SU-DHL-6 (cell line): ENCODE results near the gene NUP210L.

Experiments
- H2AFZ ChIP-seq: fragments of 200-600 bp; sonication (generic); 2 replicates; pipeline ENCODE4 v1.6.1; 2014; ENCODE audit warnings: low read depth, mild to moderate bottlenecking, moderate library complexity, mixed read lengths, antibody characterized with exemption, low read length; ENCODE audit not compliant: severe bottlenecking
- H3F3A ChIP-seq: fragments of 200-600 bp; shearing (Covaris generic); 2 replicates; pipeline ENCODE4 v1.6.0; 2016; ENCODE audit warnings: antibody characterized with exemption, mild to moderate bottlenecking; ENCODE audit not compliant: insufficient read depth
- H3K27ac ChIP-seq: fragments of 200-600 bp; sonication (generic); 2 replicates; pipeline ENCODE4 v1.5.1; 2016; ENCODE audit warnings: low read depth, mild to moderate bottlenecking, low read length, moderate library complexity, mixed read lengths
- H3K27me3 ChIP-seq: fragments of 200-600 bp; sonication (generic), shearing (Covaris generic); 2 replicates; pipeline ENCODE4 v1.6.0; 2014; ENCODE audit warnings: mild to moderate bottlenecking, low read length
- H3K36me3 ChIP-seq: fragments of 200-600 bp; sonication (generic); 2 replicates; pipeline ENCODE4 v1.6.1; 2014; ENCODE audit warnings: mild to moderate bottlenecking, low read length, mixed read lengths
- H3K4me2 ChIP-seq: fragments of 300-600, 200-600 bp; shearing (Covaris generic), sonication (generic); 2 replicates; pipeline ENCODE4 v1.6.0; 2014; ENCODE audit warnings: low read length, low read depth, mild to moderate bottlenecking; ENCODE audit not compliant: poor library complexity, severe bottlenecking
- H3K4me3 ChIP-seq: fragments of 200-600 bp; sonication (generic); 2 replicates; pipeline ENCODE4 v1.5.1; 2014; ENCODE audit warnings: antibody characterized with exemption, low read length, mild to moderate bottlenecking, mixed read lengths; ENCODE audit not compliant: insufficient read depth, poor library complexity, severe bottlenecking
- H3K79me2 ChIP-seq: fragments of 200-600 bp; sonication (generic); 2 replicates; pipeline ENCODE4 v1.6.1; 2014; ENCODE audit warnings: mild to moderate bottlenecking, low read length, moderate library complexity; ENCODE audit not compliant: insufficient read depth
- H3K9ac ChIP-seq: fragments of 200-600 bp; sonication (generic); 2 replicates; pipeline ENCODE4 v1.7.0; 2014; ENCODE audit warnings: mild to moderate bottlenecking, low read length
- H3K9me2 ChIP-seq: fragments of 200-600 bp; sonication (generic); replicated peaks from 2 replicates; pipeline ENCODE4 v1.6.1; 2014; ENCODE audit warnings: low read length; ENCODE audit not compliant: insufficient read depth
- H3K9me3 ChIP-seq: fragments of 200-600 bp; sonication (generic); 2 replicates; pipeline ENCODE4 v1.6.1; 2014; ENCODE audit warnings: low read length, mixed read lengths; ENCODE audit not compliant: insufficient read depth
- H4K20me1 ChIP-seq: fragments of 200-600 bp; sonication (generic); 2 replicates; pipeline ENCODE4 v1.6.1; 2014; ENCODE audit warnings: low read depth, mild to moderate bottlenecking, antibody characterized with exemption, low read length, moderate library complexity, mixed read lengths
- CTCF ChIP-seq: fragments of 200-600 bp; sonication (generic); IDR thresholded peaks from one replicate; pipeline ENCODE4 v1.5.1; 2017; ENCODE audit warnings: antibody characterized with exemption, mild to moderate bottlenecking, low read length, moderate library complexity; ENCODE audit not compliant: insufficient read depth, poor library complexity, severe bottlenecking
- EZH2phosphoT487 ChIP-seq: fragments of 200-600 bp; sonication (generic), shearing (Covaris generic); conservative IDR thresholded peaks from 2 replicates; pipeline ENCODE4 v1.6.1; 2018; ENCODE audit warnings: mild to moderate bottlenecking, antibody characterized with exemption, low read length, moderate library complexity, mixed read lengths

NUP210L gene

GRCh38 chr1:154176337-154176736, 21.5 kb upstream of the NUP210L start:
- Histone ChIP-seq H2AFZ (no peak overlapping the region), H3K36me3 (peaks cover 15% of the 10 kb centered on the region), H4K20me1 (peaks cover 40% of the 10 kb centered on the region), H3K79me2 (peaks cover 70% of the 10 kb centered on the region), H3K9me2 (no peaks in the 10 kb centered on the region), H3K9me3 (no peaks in the 10 kb centered on the region), H3K27ac (no peak overlapping the region), H3K9ac (no peak overlapping the region), H3K4me3 (no peak overlapping the region), H3F3A (no peaks in the 10 kb centered on the region), H3K27me3 (no peaks in the 10 kb centered on the region), H3K4me2 (no peak overlapping the region)
- no peak for TF ChIP-seq EZH2phosphoT487
- no peak for TF ChIP-seq CTCF

GRCh38 chr1:154174654-154175053, 19.8 kb upstream of the NUP210L start:
- Histone ChIP-seq H3K4me3 (no peak overlapping the region), H3K27ac (no peak overlapping the region), H3K9ac (no peak overlapping the region), H3K9me2 (no peaks in the 10 kb centered on the region), H2AFZ (no peak overlapping the region), H3K36me3 (peaks cover 29% of the 10 kb centered on the region), H3K9me3 (no peaks in the 10 kb centered on the region), H3F3A (no peaks in the 10 kb centered on the region), H3K79me2 (peaks cover 53% of the 10 kb centered on the region), H4K20me1 (peaks cover 29% of the 10 kb centered on the region; the same call in 1 of the 2 replicates), H3K4me2 (no peak overlapping the region), H3K27me3 (no peaks in the 10 kb centered on the region)
- TF ChIP-seq CTCF (no peak), EZH2phosphoT487 (no peak)

- Histone ChIP-seq H3K9ac (no peak overlapping the region), H3K36me3 (peaks cover 30% of the 10 kb centered on the region), H3K79me2 (peaks cover 25% of the 10 kb centered on the region), H3K4me2 (no peak overlapping the region), H2AFZ (no peak overlapping the region), H3K4me3 (no peak overlapping the region), H3K9me2 (no peaks in the 10 kb centered on the region), H4K20me1 (peaks cover 4% of the 10 kb centered on the region; the same call in 1 of the 2 replicates), H3K27ac (no peak overlapping the region), H3K27me3 (no peaks in the 10 kb centered on the region), H3K9me3 (no peaks in the 10 kb centered on the region), H3F3A (no peaks in the 10 kb centered on the region)
- TF ChIP-seq CTCF, result no peak
- TF ChIP-seq EZH2phosphoT487, result no peak
Measured at GRCh38 chr1:154171880-154172279, 17.0 kb upstream of the NUP210L start.

- no peak overlapping the region for H3K27ac ChIP-seq
- H3K36me3 ChIP-seq, result peaks cover 31% of the 10 kb centered on the region
- H3K9me3 ChIP-seq, result no peaks in the 10 kb centered on the region
- H3K4me3 ChIP-seq, result no peak overlapping the region
- no peak overlapping the region for H3K9ac ChIP-seq
- H3K27me3 ChIP-seq, result no peaks in the 10 kb centered on the region
- TF ChIP-seq EZH2phosphoT487 (no peak), CTCF (no peak)
- no peaks in the 10 kb centered on the region for H3K9me2 ChIP-seq
- peaks cover 4% of the 10 kb centered on the region; the same call in 1 of the 2 replicates for H4K20me1 ChIP-seq
- H2AFZ ChIP-seq, result no peak overlapping the region
- no peaks in the 10 kb centered on the region for H3F3A ChIP-seq
- peaks cover 18% of the 10 kb centered on the region for H3K79me2 ChIP-seq
- H3K4me2 ChIP-seq, result no peak overlapping the region
Measured at GRCh38 chr1:154171223-154171583, 16.3 kb upstream of the NUP210L start.
